K562 (cell line): ENCODE measurements around the gene TSHR. TPM values are rescaled to one million over a fixed set of nuclear protein-coding genes. Genes with fewer than 3 reads are reported as not detected.

Experiments used
- BHLHE40 ChIP-seq: IDR thresholded peaks from 2 replicates; pipeline ENCODE4 v1.6.1; 2011; ENCODE audit warnings: low read length, improper control_type of control experiment
- DMBX1 ChIP-seq: fragments of 250-450 bp; sonication (Bioruptor Pico); IDR thresholded peaks from 2 replicates; pipeline ENCODE4 v1.8.0; 2022; ENCODE audit warnings: inconsistent platforms, mild to moderate bottlenecking, moderate library complexity, borderline replicate concordance
- EP400 ChIP-seq: fragments of 450-650 bp; IDR thresholded peaks from 2 replicates; pipeline ENCODE4 v1.6.1; 2017; ENCODE audit warnings: antibody characterized with exemption, mild to moderate bottlenecking, moderate library complexity
- FOXA1 ChIP-seq: fragments of 450-650 bp; IDR thresholded peaks from 2 replicates; pipeline ENCODE4 v1.6.1; 2016; ENCODE audit warnings: mild to moderate bottlenecking, borderline replicate concordance
- FOXA3 ChIP-seq, 2 experiments: fragments of 450-650 bp in 1 of 2; sonication (generic) in 1 of 2; formaldehyde crosslinking; IDR thresholded peaks in 1 of 2; conservative IDR thresholded peaks in 1 of 2; 2 replicates each; pipeline versions ENCODE4 v1.4.0 to v1.8.0; 2020 to 2022; ENCODE audit warnings: mild to moderate bottlenecking in 2 of 2, missing genetic modification reagents in 1 of 2
- FOXK2 ChIP-seq, 2 experiments: fragments of 450-650 bp; IDR thresholded peaks in 1 of 2; conservative IDR thresholded peaks in 1 of 2; 2 replicates each; pipeline ENCODE4 v1.6.1; 2016; ENCODE audit warnings: low read depth in 2 of 2, mild to moderate bottlenecking in 1 of 2
- HDAC6 ChIP-seq: IDR thresholded peaks from 2 replicates; pipeline ENCODE4 v1.6.1; 2012; ENCODE audit warnings: low read depth, mild to moderate bottlenecking, control low read depth, inconsistent platforms, low read length, moderate library complexity
- OTX1 ChIP-seq: fragments of 450-650 bp; formaldehyde crosslinking; IDR thresholded peaks from 2 replicates; pipeline ENCODE4 v1.4.0; 2022; ENCODE audit warnings: mild to moderate bottlenecking
- PHF20 ChIP-seq: fragments of 450-650 bp; IDR thresholded peaks from 2 replicates; pipeline ENCODE4 v1.6.1; 2018; ENCODE audit not compliant: partially characterized antibody
- PHF21A ChIP-seq: fragments of 450-650 bp; IDR thresholded peaks from 2 replicates; pipeline ENCODE4 v1.6.1; 2017; ENCODE audit warnings: low read depth, borderline replicate concordance
- RFX7 ChIP-seq: fragments of 250-450 bp; sonication (Bioruptor Pico); IDR thresholded peaks from 2 replicates; pipeline ENCODE4 v1.5.1; 2021; ENCODE audit warnings: mild to moderate bottlenecking
- SPI1 ChIP-seq: IDR thresholded peaks from 2 replicates; pipeline ENCODE4 v1.6.1; 2011; ENCODE audit warnings: low read depth, low read length, control low read depth, borderline replicate concordance
- ZNF12 ChIP-seq: sonication (generic); formaldehyde crosslinking; IDR thresholded peaks from 2 replicates; pipeline ENCODE4 v1.4.0; 2020; ENCODE audit warnings: mild to moderate bottlenecking, missing genetic modification reagents
- ZNF134 ChIP-seq: fragments of 250-450 bp; sonication (Bioruptor Pico); conservative IDR thresholded peaks from 2 replicates; pipeline ENCODE4 v1.4.0; 2020
- ZNF165 ChIP-seq: fragments of 250-450 bp; sonication (Bioruptor Pico); IDR thresholded peaks from 2 replicates; pipeline ENCODE4 v1.4.0; 2020; ENCODE audit warnings: borderline replicate concordance
- ZSCAN29 ChIP-seq: fragments of 450-650 bp; IDR thresholded peaks from 2 replicates; pipeline ENCODE4 v1.6.1; 2017
- polyA plus RNA-seq, 8 experiments: library from polyadenylated mRNA; depleted of rRNA in 4 of 8; stranded (reverse) in 5 of 8; unstranded in 3 of 8; fragments of >200 nt; fragmentation: Nextera tagmentation in 2 of 8; fragmentation: Illumina TruSeq in 1 of 8; extraction: Ambion mirVana in 2 of 8; extraction: Trizol in 1 of 8; gene quantifications; 2 replicates each; pipeline versions ENCODE4 v1.2.1 to v1.2.3, GENCODE V29; 2011 to 2014; ENCODE audit warnings: inconsistent platforms in 1 of 8, missing spikeins in 1 of 8
- total RNA-seq, 7 experiments: library from RNA; depleted of rRNA in 6 of 7; stranded (reverse); fragments of >200 nt in 6 of 7; fragmentation: Illumina TruSeq in 2 of 7; extraction: Trizol in 2 of 7; gene quantifications; 2 replicates each; pipeline versions ENCODE4 v1.2.1 to v1.2.3, GENCODE V29; 2011 to 2021; ENCODE audit warnings: low replicate concordance in 1 of 7
- TF ChIP-seq, protein P1 (sequence below): fragments of 450-650 bp; IDR thresholded peaks from 2 replicates; pipeline ENCODE4 v1.6.1; 2016; ENCODE audit warnings: mild to moderate bottlenecking, moderate library complexity
- TF ChIP-seq, protein P2 (sequence below), 2 experiments: IDR thresholded peaks; 2 replicates each; pipeline ENCODE4 v1.6.1; 2011; ENCODE audit warnings: borderline replicate concordance in 1 of 2, control low read depth in 1 of 2, low read depth in 1 of 2, low read length in 1 of 2, mild to moderate bottlenecking in 1 of 2, mixed read lengths in 1 of 2, moderate library complexity in 1 of 2; ENCODE audit not compliant: insufficient read depth in 1 of 2, insufficient read length in 1 of 2, poor library complexity in 1 of 2, severe bottlenecking in 1 of 2; ENCODE audit errors: extremely low read depth in 1 of 2

The TSHR gene
- total and polyA plus RNA-seq, 9 of the 15 experiments (the other 6 are each of a cell fraction or from before 2014, with no cell fraction given): 0.01 to 0.10 TPM; not detected in 7

DNA sequence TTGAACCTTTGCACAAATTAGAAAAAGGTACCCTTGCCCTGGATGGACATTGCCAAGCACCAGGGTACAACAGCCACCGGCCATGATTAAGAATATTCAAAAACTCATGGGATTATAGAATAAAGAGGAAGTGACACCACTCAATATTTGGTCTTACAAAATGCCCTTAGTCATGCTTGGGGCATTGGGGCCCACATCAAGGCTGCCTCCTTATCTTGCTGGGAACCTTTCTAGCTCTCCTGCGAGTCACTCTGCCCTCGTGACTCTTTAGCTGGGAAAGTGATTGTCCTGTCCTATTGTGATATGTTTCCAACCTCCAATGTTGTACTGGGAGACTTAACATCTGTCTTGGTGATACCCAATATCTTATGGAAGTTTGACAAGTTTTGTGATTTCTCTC, 207.5 kb downstream of the TSHR start (continued):
- TF ChIP-seq, protein P1, sequence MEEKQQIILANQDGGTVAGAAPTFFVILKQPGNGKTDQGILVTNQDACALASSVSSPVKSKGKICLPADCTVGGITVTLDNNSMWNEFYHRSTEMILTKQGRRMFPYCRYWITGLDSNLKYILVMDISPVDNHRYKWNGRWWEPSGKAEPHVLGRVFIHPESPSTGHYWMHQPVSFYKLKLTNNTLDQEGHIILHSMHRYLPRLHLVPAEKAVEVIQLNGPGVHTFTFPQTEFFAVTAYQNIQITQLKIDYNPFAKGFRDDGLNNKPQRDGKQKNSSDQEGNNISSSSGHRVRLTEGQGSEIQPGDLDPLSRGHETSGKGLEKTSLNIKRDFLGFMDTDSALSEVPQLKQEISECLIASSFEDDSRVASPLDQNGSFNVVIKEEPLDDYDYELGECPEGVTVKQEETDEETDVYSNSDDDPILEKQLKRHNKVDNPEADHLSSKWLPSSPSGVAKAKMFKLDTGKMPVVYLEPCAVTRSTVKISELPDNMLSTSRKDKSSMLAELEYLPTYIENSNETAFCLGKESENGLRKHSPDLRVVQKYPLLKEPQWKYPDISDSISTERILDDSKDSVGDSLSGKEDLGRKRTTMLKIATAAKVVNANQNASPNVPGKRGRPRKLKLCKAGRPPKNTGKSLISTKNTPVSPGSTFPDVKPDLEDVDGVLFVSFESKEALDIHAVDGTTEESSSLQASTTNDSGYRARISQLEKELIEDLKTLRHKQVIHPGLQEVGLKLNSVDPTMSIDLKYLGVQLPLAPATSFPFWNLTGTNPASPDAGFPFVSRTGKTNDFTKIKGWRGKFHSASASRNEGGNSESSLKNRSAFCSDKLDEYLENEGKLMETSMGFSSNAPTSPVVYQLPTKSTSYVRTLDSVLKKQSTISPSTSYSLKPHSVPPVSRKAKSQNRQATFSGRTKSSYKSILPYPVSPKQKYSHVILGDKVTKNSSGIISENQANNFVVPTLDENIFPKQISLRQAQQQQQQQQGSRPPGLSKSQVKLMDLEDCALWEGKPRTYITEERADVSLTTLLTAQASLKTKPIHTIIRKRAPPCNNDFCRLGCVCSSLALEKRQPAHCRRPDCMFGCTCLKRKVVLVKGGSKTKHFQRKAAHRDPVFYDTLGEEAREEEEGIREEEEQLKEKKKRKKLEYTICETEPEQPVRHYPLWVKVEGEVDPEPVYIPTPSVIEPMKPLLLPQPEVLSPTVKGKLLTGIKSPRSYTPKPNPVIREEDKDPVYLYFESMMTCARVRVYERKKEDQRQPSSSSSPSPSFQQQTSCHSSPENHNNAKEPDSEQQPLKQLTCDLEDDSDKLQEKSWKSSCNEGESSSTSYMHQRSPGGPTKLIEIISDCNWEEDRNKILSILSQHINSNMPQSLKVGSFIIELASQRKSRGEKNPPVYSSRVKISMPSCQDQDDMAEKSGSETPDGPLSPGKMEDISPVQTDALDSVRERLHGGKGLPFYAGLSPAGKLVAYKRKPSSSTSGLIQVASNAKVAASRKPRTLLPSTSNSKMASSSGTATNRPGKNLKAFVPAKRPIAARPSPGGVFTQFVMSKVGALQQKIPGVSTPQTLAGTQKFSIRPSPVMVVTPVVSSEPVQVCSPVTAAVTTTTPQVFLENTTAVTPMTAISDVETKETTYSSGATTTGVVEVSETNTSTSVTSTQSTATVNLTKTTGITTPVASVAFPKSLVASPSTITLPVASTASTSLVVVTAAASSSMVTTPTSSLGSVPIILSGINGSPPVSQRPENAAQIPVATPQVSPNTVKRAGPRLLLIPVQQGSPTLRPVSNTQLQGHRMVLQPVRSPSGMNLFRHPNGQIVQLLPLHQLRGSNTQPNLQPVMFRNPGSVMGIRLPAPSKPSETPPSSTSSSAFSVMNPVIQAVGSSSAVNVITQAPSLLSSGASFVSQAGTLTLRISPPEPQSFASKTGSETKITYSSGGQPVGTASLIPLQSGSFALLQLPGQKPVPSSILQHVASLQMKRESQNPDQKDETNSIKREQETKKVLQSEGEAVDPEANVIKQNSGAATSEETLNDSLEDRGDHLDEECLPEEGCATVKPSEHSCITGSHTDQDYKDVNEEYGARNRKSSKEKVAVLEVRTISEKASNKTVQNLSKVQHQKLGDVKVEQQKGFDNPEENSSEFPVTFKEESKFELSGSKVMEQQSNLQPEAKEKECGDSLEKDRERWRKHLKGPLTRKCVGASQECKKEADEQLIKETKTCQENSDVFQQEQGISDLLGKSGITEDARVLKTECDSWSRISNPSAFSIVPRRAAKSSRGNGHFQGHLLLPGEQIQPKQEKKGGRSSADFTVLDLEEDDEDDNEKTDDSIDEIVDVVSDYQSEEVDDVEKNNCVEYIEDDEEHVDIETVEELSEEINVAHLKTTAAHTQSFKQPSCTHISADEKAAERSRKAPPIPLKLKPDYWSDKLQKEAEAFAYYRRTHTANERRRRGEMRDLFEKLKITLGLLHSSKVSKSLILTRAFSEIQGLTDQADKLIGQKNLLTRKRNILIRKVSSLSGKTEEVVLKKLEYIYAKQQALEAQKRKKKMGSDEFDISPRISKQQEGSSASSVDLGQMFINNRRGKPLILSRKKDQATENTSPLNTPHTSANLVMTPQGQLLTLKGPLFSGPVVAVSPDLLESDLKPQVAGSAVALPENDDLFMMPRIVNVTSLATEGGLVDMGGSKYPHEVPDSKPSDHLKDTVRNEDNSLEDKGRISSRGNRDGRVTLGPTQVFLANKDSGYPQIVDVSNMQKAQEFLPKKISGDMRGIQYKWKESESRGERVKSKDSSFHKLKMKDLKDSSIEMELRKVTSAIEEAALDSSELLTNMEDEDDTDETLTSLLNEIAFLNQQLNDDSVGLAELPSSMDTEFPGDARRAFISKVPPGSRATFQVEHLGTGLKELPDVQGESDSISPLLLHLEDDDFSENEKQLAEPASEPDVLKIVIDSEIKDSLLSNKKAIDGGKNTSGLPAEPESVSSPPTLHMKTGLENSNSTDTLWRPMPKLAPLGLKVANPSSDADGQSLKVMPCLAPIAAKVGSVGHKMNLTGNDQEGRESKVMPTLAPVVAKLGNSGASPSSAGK: no peak
- TF ChIP-seq OTX1 (CRISPR knock-in tag): no peak
- TF ChIP-seq BHLHE40: peak; percentile 87
- TF ChIP-seq FOXA1: no peak
- TF ChIP-seq, protein P2, sequence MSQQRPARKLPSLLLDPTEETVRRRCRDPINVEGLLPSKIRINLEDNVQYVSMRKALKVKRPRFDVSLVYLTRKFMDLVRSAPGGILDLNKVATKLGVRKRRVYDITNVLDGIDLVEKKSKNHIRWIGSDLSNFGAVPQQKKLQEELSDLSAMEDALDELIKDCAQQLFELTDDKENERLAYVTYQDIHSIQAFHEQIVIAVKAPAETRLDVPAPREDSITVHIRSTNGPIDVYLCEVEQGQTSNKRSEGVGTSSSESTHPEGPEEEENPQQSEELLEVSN (IDR thresholded peaks at IDR 0.05; ENCODE audit: borderline replicate concordance in 1 of 2, extremely low read depth in 1 of 2, insufficient read depth in 1 of 2, insufficient read length in 1 of 2, low read depth in 1 of 2, low read length in 1 of 2, poor library complexity in 1 of 2, severe bottlenecking in 1 of 2): no peak
- TF ChIP-seq PHF21A: no peak
- no peak for TF ChIP-seq RFX7
- no peak for TF ChIP-seq ZNF165 (CRISPR knock-in tag)
- no peak for TF ChIP-seq FOXA3 (CRISPR knock-in tag; conservative IDR thresholded peaks at IDR 0.05 in 1 of 2, IDR thresholded peaks at IDR 0.05 in 1 of 2)
- TF ChIP-seq ZNF12 (CRISPR knock-in tag): no peak
- TF ChIP-seq HDAC6: no peak
- no peak for TF ChIP-seq FOXK2 (conservative IDR thresholded peaks at IDR 0.05 in 1 of 2, IDR thresholded peaks at IDR 0.05 in 1 of 2; ENCODE audit: low read depth in 2 of 2)
- no peak for TF ChIP-seq ZSCAN29
- no peak for TF ChIP-seq ZNF134 (CRISPR knock-in tag)
- TF ChIP-seq PHF20: no peak
- TF ChIP-seq EP400: no peak
- TF ChIP-seq DMBX1: no peak
- TF ChIP-seq SPI1: peak; percentile 97
